ENCODE data around the gene RASAL2. TPM values are rescaled to one million over a fixed set of nuclear protein-coding genes. Genes with fewer than 3 reads are reported as not detected.
"Not testable (repeated sequence)": the region's sequence is repeated elsewhere in the genome, so short reads cannot be mapped to it uniquely, and the experiment has no call there.

Gene RASAL2
- total and polyA plus RNA-seq, 2 donors (not counting 1 experiment from before 2014, with no cell fraction given): 0.12 TPM; not detected in 1

DNA sequence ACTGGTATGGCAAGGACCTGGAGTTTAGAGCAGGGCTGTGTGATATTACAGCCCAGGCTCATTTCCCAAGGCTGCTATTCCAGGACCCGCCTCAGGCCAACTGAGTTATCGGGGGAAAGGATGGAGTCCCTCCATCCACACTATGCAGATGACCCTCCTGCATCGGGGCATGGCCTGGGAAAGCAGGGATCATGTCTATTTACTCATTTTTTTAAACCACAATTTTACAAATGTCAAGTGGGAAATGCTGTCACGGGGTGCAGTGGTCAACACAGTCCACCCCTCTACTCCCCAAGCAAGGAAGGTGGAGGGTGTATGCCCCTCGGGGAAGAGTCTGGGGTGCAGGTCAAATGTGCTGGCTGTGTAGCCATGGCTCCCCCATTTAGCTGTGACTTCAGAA lies 409.0 kb downstream of the RASAL2 start:
- H3K27ac ChIP-seq (ENCODE audit: low read length in 2 of 2): no peak overlapping the region
- no peaks in the 10 kb centered on the region for H3K9me3 ChIP-seq (ENCODE audit: control extremely low read depth in 1 of 3, control insufficient read depth in 2 of 3, insufficient read depth in 1 of 3, low read length in 2 of 3)
- H3K4me2 ChIP-seq (replicated peaks; ENCODE audit: low read depth, low read length, poor library complexity, severe bottlenecking): no peak overlapping the region
- Mint-ChIP-seq H3K4me1 (no peaks in the 10 kb centered on the region), H3K9me3 (ENCODE audit: insufficient read depth) (no peaks in the 10 kb centered on the region), H3K27me3 (peaks cover 8% of the 10 kb centered on the region), H3K4me3 (no peak overlapping the region), H3K27ac (no peak overlapping the region)
- ATAC-seq (ENCODE audit: low read depth) (no peak), DNase-seq (no peak)
- H2AFZ ChIP-seq (ENCODE audit: insufficient read depth, low read depth, low read length, poor library complexity, severe bottlenecking): no peak overlapping the region
- H3K36me3 ChIP-seq (replicated peaks in 1 of 2; ENCODE audit: control extremely low read depth in 1 of 2, control insufficient read depth in 1 of 2, extremely low read depth in 1 of 2, insufficient read depth in 2 of 2, low read length in 1 of 2): no peaks in the 10 kb centered on the region
- ChIA-PET CTCF (interaction anchor here (4.3 to 6.8 kb wide), 2 partner anchors 192 to 203 kb away, joined by 27 to 120 read pairs; no protein-coding TSS in a partner anchor), POLR2A (no interaction called here)
- peaks cover 0 to 7% (median 3%) of the 10 kb centered on the region in 4 experiments for H3K27me3 ChIP-seq (replicated peaks in 1 of 4; ENCODE audit: control extremely low read depth in 1 of 4, control insufficient read depth in 3 of 4, insufficient read depth in 4 of 4, low read length in 3 of 4)
- no peaks in the 10 kb centered on the region for H3K4me1 ChIP-seq (ENCODE audit: control insufficient read depth in 2 of 2, insufficient read depth in 2 of 2, low read length in 2 of 2)
- H3K9ac ChIP-seq (ENCODE audit: low read length): no peak overlapping the region
- no peaks in the 10 kb centered on the region for H4K20me1 ChIP-seq (ENCODE audit: control insufficient read depth, insufficient read depth, low read length, poor library complexity, severe bottlenecking)
- TF ChIP-seq CTCF (IDR thresholded peaks at IDR 0.05) (no peak), EZH2 (IDR thresholded peaks at IDR 0.05; ENCODE audit: borderline replicate concordance, insufficient read depth, low read depth, low read length, poor library complexity, severe bottlenecking) (no peak)
- intact Hi-C loops (cut with micrococcal nuclease): no loop called here
- H3K79me2 ChIP-seq (ENCODE audit: control insufficient read depth, insufficient read depth, low read length): no peaks in the 10 kb centered on the region
- WGBS (ENCODE audit: insufficient coverage): 100% methylated on average over 3 of the region's 5 CpGs
- no peak overlapping the region for H3K4me3 ChIP-seq (ENCODE audit: control extremely low read depth in 1 of 5, extremely low read depth in 1 of 5, insufficient read depth in 1 of 5, low read depth in 2 of 5, low read length in 4 of 5)

DNA sequence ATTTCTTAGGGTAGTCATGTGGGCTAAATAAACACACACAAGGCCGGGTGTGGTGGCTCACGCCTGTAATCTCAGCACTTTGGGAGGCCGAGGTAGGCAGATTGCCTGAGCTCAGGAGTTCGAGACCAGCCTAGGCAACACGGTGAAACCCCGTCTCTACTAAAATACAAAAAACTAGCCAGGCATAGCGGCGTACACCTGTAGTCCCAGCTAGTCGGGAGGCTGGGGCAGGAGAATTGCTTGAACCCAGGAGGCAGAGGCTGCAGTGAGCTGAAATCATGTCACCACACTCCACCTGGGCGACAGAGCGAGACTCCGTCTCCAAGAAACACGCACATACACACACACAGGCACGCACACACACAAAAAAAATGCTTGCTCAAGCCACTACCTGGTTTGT lies 409.4 kb downstream of the RASAL2 start:
- WGBS (ENCODE audit: insufficient coverage): 95% methylated on average over 10 of the region's 14 CpGs
- H3K9me3 ChIP-seq (ENCODE audit: control extremely low read depth in 1 of 3, control insufficient read depth in 2 of 3, insufficient read depth in 1 of 3, low read length in 2 of 3); H3K27ac Mint-ChIP-seq; H3K9ac ChIP-seq (ENCODE audit: low read length); H3K79me2 ChIP-seq (ENCODE audit: control insufficient read depth, insufficient read depth, low read length); H2AFZ ChIP-seq (ENCODE audit: insufficient read depth, low read depth, low read length, poor library complexity, severe bottlenecking); H3K36me3 ChIP-seq (replicated peaks in 1 of 2; ENCODE audit: control extremely low read depth in 1 of 2, control insufficient read depth in 1 of 2, extremely low read depth in 1 of 2, insufficient read depth in 2 of 2, low read length in 1 of 2); H3K4me1 ChIP-seq (ENCODE audit: control insufficient read depth in 2 of 2, insufficient read depth in 2 of 2, low read length in 2 of 2); H3K4me1 Mint-ChIP-seq; H3K4me2 ChIP-seq (replicated peaks; ENCODE audit: low read depth, low read length, poor library complexity, severe bottlenecking); intact Hi-C loops (cut with micrococcal nuclease); DNase-seq; H3K27me3 Mint-ChIP-seq; H3K4me3 ChIP-seq (ENCODE audit: control extremely low read depth in 1 of 5, extremely low read depth in 1 of 5, insufficient read depth in 1 of 5, low read depth in 2 of 5, low read length in 4 of 5); H4K20me1 ChIP-seq (ENCODE audit: control insufficient read depth, insufficient read depth, low read length, poor library complexity, severe bottlenecking); H3K4me3 Mint-ChIP-seq; H3K27ac ChIP-seq (ENCODE audit: low read length in 2 of 2); H3K9me3 Mint-ChIP-seq (ENCODE audit: insufficient read depth); H3K27me3 ChIP-seq (replicated peaks in 1 of 4; ENCODE audit: control extremely low read depth in 1 of 4, control insufficient read depth in 3 of 4, insufficient read depth in 4 of 4, low read length in 3 of 4); ATAC-seq (ENCODE audit: low read depth): not testable (repeated sequence)
- POLR2A ChIA-PET: interaction anchor here (0.5 kb wide), 1 partner anchor 781 kb away, joined by 5 read pairs; no protein-coding TSS in a partner anchor
- CTCF ChIA-PET: interaction anchor here (1.0 to 6.8 kb wide), 3 partner anchors 8 to 203 kb away, joined by 5 to 120 read pairs (median 27); no protein-coding TSS in a partner anchor
